Measurements from ENCODE around the gene MYOZ1. TPM values are rescaled to one million over a fixed set of nuclear protein-coding genes. Genes with fewer than 3 reads are reported as not detected.

MYOZ1 gene
- total and polyA plus RNA-seq, 2 experiments from 2014 or later: 0.32 to 0.39 TPM

GRCh38 chr10:73591935-73592699, 49.2 kb downstream of the MYOZ1 start:
- Histone ChIP-seq H3K4me3 (peak overlapping the region; percentile 33), H3K36me3 (ENCODE audit: low read depth) (no peaks in the 10 kb centered on the region), H3K27ac (peak overlapping the region; percentile 37), H2AFZ (peak overlapping the region; percentile 52), H3F3A (ENCODE audit: insufficient read depth) (peaks cover 17% of the 10 kb centered on the region; the same call in 1 of the 2 replicates), H3K9me3 (ENCODE audit: low read depth) (no peaks in the 10 kb centered on the region), H4K20me1 (ENCODE audit: insufficient read depth) (no peaks in the 10 kb centered on the region), H3K4me2 (ENCODE audit: unreplicated experiment) (peak overlapping the region; percentile 49), H3K79me2 (ENCODE audit: insufficient read depth) (no peaks in the 10 kb centered on the region), H3K9me2 (ENCODE audit: insufficient read depth) (no peaks in the 10 kb centered on the region), H3K9ac (peak overlapping the region; percentile 48), H3K27me3 (replicated peaks; ENCODE audit: insufficient read depth) (no peaks in the 10 kb centered on the region), H3K4me1 (ENCODE audit: insufficient read depth) (peaks cover 39% of the 10 kb centered on the region)
- TF ChIP-seq EZH2 (IDR thresholded peaks at IDR 0.05; ENCODE audit: insufficient read depth, poor library complexity, severe bottlenecking): no peak
- no peak for TF ChIP-seq EZH2phosphoT487 (IDR thresholded peaks at IDR 0.05; ENCODE audit: insufficient read depth, low read depth)
- DNase-seq: peak; percentile 16
- 59 to 75% methylated on average over 3 of the region's 3 CpGs for WGBS, 2 experiments (ENCODE audit: low coverage in 1 of 2, low lambda C conversion rate in 2 of 2, missing lambda C conversion rate in 2 of 2)
- in situ Hi-C loops (cut with MboI): no loop called here

DNA sequence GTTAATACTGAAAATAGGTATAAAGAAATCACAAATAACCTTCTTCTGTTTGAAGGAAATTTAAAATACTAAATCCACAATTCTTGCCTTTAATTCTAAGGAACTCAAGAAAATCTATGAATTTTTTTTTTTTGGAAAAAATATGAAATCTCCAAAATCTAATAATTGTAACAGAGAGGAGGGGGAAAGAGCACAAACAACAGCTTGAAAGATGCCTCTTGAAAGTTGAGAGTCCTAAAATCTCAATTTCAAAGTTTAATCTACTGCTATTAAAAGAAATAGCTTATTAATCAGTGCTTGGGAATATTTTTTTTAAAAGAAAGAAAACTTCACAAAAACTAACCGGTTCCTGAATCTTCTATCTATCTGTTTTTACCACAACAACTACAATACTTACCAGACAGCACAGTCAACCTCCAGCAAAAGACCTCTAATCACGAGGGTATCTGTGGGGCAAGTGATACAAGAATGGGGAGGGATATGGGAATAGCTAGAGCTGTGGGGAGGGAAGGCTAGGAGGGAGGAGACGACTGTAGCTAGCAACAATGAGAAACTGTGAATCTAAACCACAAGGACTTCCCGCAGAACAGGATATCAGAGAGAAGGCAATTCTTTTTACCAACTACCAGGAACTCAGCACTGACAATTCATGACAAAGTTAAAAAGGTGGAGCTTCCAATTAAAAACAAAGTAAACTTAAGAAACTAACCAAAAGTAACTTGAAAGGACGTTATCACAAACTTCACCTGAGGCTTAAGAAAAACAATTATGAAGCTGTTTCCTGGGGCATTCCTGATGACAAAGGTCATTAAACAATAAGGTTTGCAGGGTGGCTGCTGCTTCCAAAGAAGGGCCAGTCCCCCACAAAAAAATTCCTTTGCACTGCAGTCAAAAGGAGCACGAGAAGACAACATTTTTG, 50.1 kb downstream of the MYOZ1 start, which contains the start of gene USP54:
TSS of gene USP54 (minus strand) at position 462 of the 919 bp plus-strand sequence. CDS start 15,684 bp downstream, outside the sequence.
- peak; percentile 60 for DNase-seq
- H3K4me2 ChIP-seq (ENCODE audit: unreplicated experiment): peak within 1 kb of the TSS; percentile 49
- no peaks in the 10 kb centered on the region for H3K9me2 ChIP-seq (ENCODE audit: insufficient read depth)
- TF ChIP-seq EZH2 (IDR thresholded peaks at IDR 0.05; ENCODE audit: insufficient read depth, poor library complexity, severe bottlenecking): no peak
- no peak for TF ChIP-seq EZH2phosphoT487 (IDR thresholded peaks at IDR 0.05; ENCODE audit: insufficient read depth, low read depth)
- H4K20me1 ChIP-seq (ENCODE audit: insufficient read depth): no peaks in the 10 kb centered on the region
- H3K4me1 ChIP-seq (ENCODE audit: insufficient read depth): peaks cover 46% of the 10 kb centered on the region
- no peaks in the 10 kb centered on the region for H3K36me3 ChIP-seq (ENCODE audit: low read depth)
- WGBS, 2 experiments (ENCODE audit: low coverage in 1 of 2, low lambda C conversion rate in 2 of 2, missing lambda C conversion rate in 2 of 2): 38 to 52% methylated on average over 6 of the region's 6 CpGs
- peak within 1 kb of the TSS; percentile 48 for H3K9ac ChIP-seq
- in situ Hi-C loops (cut with MboI): no loop called here
- peaks cover 26% of the 10 kb centered on the region; the same call in 1 of the 2 replicates for H3F3A ChIP-seq (ENCODE audit: insufficient read depth)
- H3K27ac ChIP-seq: peak within 1 kb of the TSS; percentile 37
- H3K27me3 ChIP-seq (replicated peaks; ENCODE audit: insufficient read depth): no peaks in the 10 kb centered on the region
- H2AFZ ChIP-seq: peak within 1 kb of the TSS; percentile 52
- H3K9me3 ChIP-seq (ENCODE audit: low read depth): no peaks in the 10 kb centered on the region
- no peaks in the 10 kb centered on the region for H3K79me2 ChIP-seq (ENCODE audit: insufficient read depth)
- peak within 1 kb of the TSS; percentile 33 for H3K4me3 ChIP-seq

GRCh38 chr10:73589563-73590126, 51.6 kb downstream of the MYOZ1 start:
- Histone ChIP-seq H3K9ac (no peak overlapping the region), H2AFZ (no peak overlapping the region), H3K9me2 (ENCODE audit: insufficient read depth) (no peaks in the 10 kb centered on the region), H3K79me2 (ENCODE audit: insufficient read depth) (no peaks in the 10 kb centered on the region), H4K20me1 (ENCODE audit: insufficient read depth) (no peaks in the 10 kb centered on the region), H3K36me3 (ENCODE audit: low read depth) (no peaks in the 10 kb centered on the region), H3K9me3 (ENCODE audit: low read depth) (no peaks in the 10 kb centered on the region), H3K27me3 (replicated peaks; ENCODE audit: insufficient read depth) (no peaks in the 10 kb centered on the region), H3K27ac (no peak overlapping the region), H3K4me3 (no peak overlapping the region), H3K4me2 (ENCODE audit: unreplicated experiment) (no peak overlapping the region), H3F3A (ENCODE audit: insufficient read depth) (peaks cover 41% of the 10 kb centered on the region), H3K4me1 (ENCODE audit: insufficient read depth) (peaks cover 58% of the 10 kb centered on the region)
- in situ Hi-C loops (cut with MboI): no loop called here
- WGBS, 2 experiments (ENCODE audit: low coverage in 1 of 2, low lambda C conversion rate in 2 of 2, missing lambda C conversion rate in 2 of 2): 88 to 90% methylated on average over 3 of the region's 3 CpGs
- DNase-seq: peak; percentile 14
- no peak for TF ChIP-seq EZH2phosphoT487 (IDR thresholded peaks at IDR 0.05; ENCODE audit: insufficient read depth, low read depth)
- TF ChIP-seq EZH2 (IDR thresholded peaks at IDR 0.05; ENCODE audit: insufficient read depth, poor library complexity, severe bottlenecking): no peak

DNA sequence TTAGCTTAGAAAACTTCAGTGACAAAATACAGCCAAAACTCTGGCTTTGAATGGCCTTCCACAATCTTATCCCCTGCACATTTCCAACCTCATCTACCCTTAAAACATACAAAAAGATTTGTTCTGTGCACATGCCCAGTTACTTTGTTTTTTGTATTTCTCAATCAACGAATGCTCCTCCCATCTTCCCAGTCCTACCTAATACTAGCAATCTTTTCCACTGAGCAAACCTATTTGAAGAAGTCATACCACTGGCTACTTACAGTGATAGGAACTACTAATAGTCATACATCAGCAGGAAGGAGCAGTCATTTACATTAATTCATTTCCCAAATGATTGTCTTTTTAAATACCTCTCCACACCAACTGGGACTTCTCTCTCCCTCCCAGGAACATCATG, 52.6 kb downstream of the MYOZ1 start:
- H3K4me2 ChIP-seq (ENCODE audit: unreplicated experiment): no peak overlapping the region
- no peaks in the 10 kb centered on the region for H3K9me2 ChIP-seq (ENCODE audit: insufficient read depth)
- no peak overlapping the region for H3K9ac ChIP-seq
- no peaks in the 10 kb centered on the region for H3K79me2 ChIP-seq (ENCODE audit: insufficient read depth)
- no peak overlapping the region for H3K27ac ChIP-seq
- H2AFZ ChIP-seq: no peak overlapping the region
- H3F3A ChIP-seq (ENCODE audit: insufficient read depth): peaks cover 41% of the 10 kb centered on the region
- no peaks in the 10 kb centered on the region for H3K27me3 ChIP-seq (replicated peaks; ENCODE audit: insufficient read depth)
- 89 to 94% methylated on average over 1 of the region's 1 CpG for WGBS, 2 experiments (ENCODE audit: low coverage in 1 of 2, low lambda C conversion rate in 2 of 2, missing lambda C conversion rate in 2 of 2)
- no peak overlapping the region for H3K4me3 ChIP-seq
- in situ Hi-C loops (cut with MboI): no loop called here
- TF ChIP-seq EZH2 (IDR thresholded peaks at IDR 0.05; ENCODE audit: insufficient read depth, poor library complexity, severe bottlenecking) (no peak), EZH2phosphoT487 (IDR thresholded peaks at IDR 0.05; ENCODE audit: insufficient read depth, low read depth) (no peak)
- DNase-seq: peak; percentile 51
- H3K36me3 ChIP-seq (ENCODE audit: low read depth): no peaks in the 10 kb centered on the region
- no peaks in the 10 kb centered on the region for H3K9me3 ChIP-seq (ENCODE audit: low read depth)
- H3K4me1 ChIP-seq (ENCODE audit: insufficient read depth): peaks cover 58% of the 10 kb centered on the region
- no peaks in the 10 kb centered on the region for H4K20me1 ChIP-seq (ENCODE audit: insufficient read depth)
